Measurements from ENCODE around the gene CNTNAP2.

CNTNAP2 gene

GRCh38 chr7:148400101-148400500 lies 2283.5 kb downstream of the CNTNAP2 start:
- TF ChIP-seq CTCF (conservative IDR thresholded peaks at IDR 0.05; ENCODE audit: low read depth, low read length) = no peak
- H3K4me3 ChIP-seq (ENCODE audit: low read depth, low read length) = no peak overlapping the region

GRCh38 chr7:148402159-148402558 lies 2285.6 kb downstream of the CNTNAP2 start:
- no peak for TF ChIP-seq CTCF (conservative IDR thresholded peaks at IDR 0.05; ENCODE audit: low read depth, low read length)
- no peak overlapping the region for H3K4me3 ChIP-seq (ENCODE audit: low read depth, low read length)
- DNase-seq (ENCODE audit: low read depth) = no peak

More at GRCh38 chr7:148400101-148400500, 2283.5 kb downstream of the CNTNAP2 start:
- DNase-seq (ENCODE audit: low read depth) = no peak

GRCh38 chr7:148403466-148403993 lies 2286.9 kb downstream of the CNTNAP2 start:
- no peak overlapping the region for H3K4me3 ChIP-seq (ENCODE audit: low read depth, low read length)
- no peak for TF ChIP-seq CTCF (conservative IDR thresholded peaks at IDR 0.05; ENCODE audit: low read depth, low read length)

GRCh38 chr7:148408307-148408706 lies 2291.7 kb downstream of the CNTNAP2 start:
- no peak overlapping the region for H3K4me3 ChIP-seq (ENCODE audit: low read depth, low read length)
- no peak for TF ChIP-seq CTCF (conservative IDR thresholded peaks at IDR 0.05; ENCODE audit: low read depth, low read length)
- DNase-seq (ENCODE audit: low read depth) = no peak

More at GRCh38 chr7:148403466-148403993, 2286.9 kb downstream of the CNTNAP2 start:
- no peak for DNase-seq (ENCODE audit: low read depth)

GRCh38 chr7:148410905-148411304 lies 2294.3 kb downstream of the CNTNAP2 start:
- no peak overlapping the region for H3K4me3 ChIP-seq (ENCODE audit: low read depth, low read length)
- DNase-seq (ENCODE audit: low read depth) = no peak
- no peak for TF ChIP-seq CTCF (conservative IDR thresholded peaks at IDR 0.05; ENCODE audit: low read depth, low read length)

GRCh38 chr7:148412691-148413090 lies 2296.1 kb downstream of the CNTNAP2 start:
- TF ChIP-seq CTCF (conservative IDR thresholded peaks at IDR 0.05; ENCODE audit: low read depth, low read length) = no peak
- DNase-seq (ENCODE audit: low read depth) = no peak
- H3K4me3 ChIP-seq (ENCODE audit: low read depth, low read length) = no peak overlapping the region

All from choroid plexus epithelial cell (primary cell).